Activated CD4-positive, alpha-beta T cell treated with anti-CD3 and anti-CD28 coated beads, Interleukin-2, amount 50 U/mL, for 4 hours (primary cell): Measurements from ENCODE around the gene SDK1.
"Not testable (repeated sequence)": the region's sequence is repeated elsewhere in the genome, so short reads cannot be mapped to it uniquely, and the experiment has no call there.

ENCODE experiments used
- DNase-seq, 2 experiments: peaks; one replicate each; pipeline ENCODE4 v3.0.0-alpha.2; 2020

The SDK1 gene

GRCh38 chr7:4200546-4201094 is 899.6 kb downstream of the SDK1 start:
- DNase-seq: no peak

- DNase-seq: no peak
Observed at GRCh38 chr7:4201566-4201965, 900.5 kb downstream of the SDK1 start.

- DNase-seq: no peak
Observed at GRCh38 chr7:4202154-4202736, 901.2 kb downstream of the SDK1 start.

- no peak for DNase-seq
Observed at GRCh38 chr7:4202954-4203353, 901.9 kb downstream of the SDK1 start.

- no peak for DNase-seq
Observed at GRCh38 chr7:4203626-4204512, 902.8 kb downstream of the SDK1 start.

GRCh38 chr7:4204513-4205165 is 903.6 kb downstream of the SDK1 start:
- peak; percentile 53 to 58 for DNase-seq

GRCh38 chr7:4205828-4206227 is 904.8 kb downstream of the SDK1 start:
- DNase-seq: no peak

GRCh38 chr7:4207011-4207410 is 906.0 kb downstream of the SDK1 start:
- no peak for DNase-seq

GRCh38 chr7:4208086-4208485 is 907.0 kb downstream of the SDK1 start:
- no peak for DNase-seq

- DNase-seq: no peak
Observed at GRCh38 chr7:4208586-4208985, 907.5 kb downstream of the SDK1 start.

- no peak for DNase-seq
Observed at GRCh38 chr7:4209126-4209525, 908.1 kb downstream of the SDK1 start.

- no peak for DNase-seq
Observed at GRCh38 chr7:4209966-4210365, 908.9 kb downstream of the SDK1 start.

GRCh38 chr7:4210821-4211220 is 909.8 kb downstream of the SDK1 start:
- no peak for DNase-seq

GRCh38 chr7:4211261-4211660 is 910.2 kb downstream of the SDK1 start:
- DNase-seq: no peak

GRCh38 chr7:4212376-4212775 is 911.3 kb downstream of the SDK1 start:
- DNase-seq: no peak

GRCh38 chr7:4214291-4215155 is 913.5 kb downstream of the SDK1 start:
- DNase-seq: no peak

- no peak for DNase-seq
Observed at GRCh38 chr7:4215176-4215720, 914.2 kb downstream of the SDK1 start.

GRCh38 chr7:4216016-4216415 is 915.0 kb downstream of the SDK1 start:
- no peak for DNase-seq

GRCh38 chr7:4217126-4217660 is 916.1 kb downstream of the SDK1 start:
- DNase-seq: not testable (repeated sequence)

- no peak for DNase-seq
Observed at GRCh38 chr7:4218481-4218880, 917.4 kb downstream of the SDK1 start.

- no peak for DNase-seq
Observed at GRCh38 chr7:4220011-4220410, 919.0 kb downstream of the SDK1 start.

GRCh38 chr7:4221043-4221442 is 920.0 kb downstream of the SDK1 start:
- DNase-seq: no peak
